Measurements from ENCODE around the gene ARL6IP4.
A peak's percentile ranks its signal among the peaks of the same experiment; 100 is the strongest.

GRCh38 chr12:122979908-122980182, 636 bp upstream of the ARL6IP4 start:
- TF ChIP-seq E2F1 (CRISPR knock-in tag; IDR thresholded peaks at IDR 0.05), result no peak
- no peak for TF ChIP-seq NR2C2 (CRISPR knock-in tag; IDR thresholded peaks at IDR 0.05)
- TF ChIP-seq MAX (CRISPR knock-in tag; IDR thresholded peaks at IDR 0.05), result no peak
- TF ChIP-seq CTCF (IDR thresholded peaks at IDR 0.05), result no peak
- no peak for TF ChIP-seq ZNF121 (CRISPR knock-in tag; IDR thresholded peaks at IDR 0.05)
- TF ChIP-seq ZSCAN18 (CRISPR knock-in tag; IDR thresholded peaks at IDR 0.05), result no peak
- TF ChIP-seq SOX15 (CRISPR knock-in tag; IDR thresholded peaks at IDR 0.05), result no peak
- TF ChIP-seq ETV6 (CRISPR knock-in tag; IDR thresholded peaks at IDR 0.05), result no peak
- TF ChIP-seq NFYB (CRISPR knock-in tag; conservative IDR thresholded peaks at IDR 0.05; ENCODE audit: low read depth), result 0 out of 2 replicates have a peak, but pooled peaks have one; percentile 8

All from WTC11 (cell line).